GM12878 (cell line): ENCODE data around the gene FPGS. TPM values are rescaled to one million over a fixed set of nuclear protein-coding genes. Genes with fewer than 3 reads are reported as not detected.

ENCODE experiments used
- ATAC-seq: fragments of 200-7000 bp; cut with Tn5 transposase; 3 replicates; pipeline ENCODE4 v1.9.1; 2020; ENCODE audit warnings: mild to moderate bottlenecking, moderate library complexity
- BruUV-seq: library from RNA; stranded (reverse); fragments of 400-500 nt; replicated peaks from 2 replicates; lab custom pipeline; 2021; lab: Mats Ljungman, UMichigan
- CTCF ChIA-PET: fragments of 300-600 bp; sonication (Branson Sonifier 250); formaldehyde crosslinking; extraction: SDS; loops from one replicate; lab custom pipeline; 2021; ENCODE audit warnings: inconsistent platforms; lab: Yijun Ruan, JAX
- POLR2A ChIA-PET: fragments of 350-600 bp; formaldehyde crosslinking; extraction: SDS; loops from one replicate; lab custom pipeline; 2021; ENCODE audit warnings: inconsistent platforms; lab: Charles Lee
- RAD21 ChIA-PET: fragments of 300-600 bp; sonication (Branson Sonifier 250); formaldehyde crosslinking; loops from one replicate; lab custom pipeline; 2023; ENCODE audit warnings: antibody characterized with exemption; ENCODE audit not compliant: unreplicated experiment; lab: Charles Lee
- SMC1A ChIA-PET: fragments of 300-600 bp; sonication (Branson Sonifier 250); formaldehyde crosslinking; loops from one replicate; lab custom pipeline; 2023; ENCODE audit not compliant: unreplicated experiment, uncharacterized antibody; lab: Charles Lee
- DNase-seq: peaks from one replicate; pipeline ENCODE4 v3.0.0-alpha.2; 2011; ENCODE audit warnings: low read depth, low spot score
- FAIRE-seq: peaks from 3 replicates; lab custom pipeline; 2011; peaks lifted over from hg19 to GRCh38; lab: Jason Lieb, UNC
- H2AFZ ChIP-seq: 2 replicates; pipeline ENCODE4 v1.6.0; 2011; ENCODE audit warnings: low read depth, low read length, control low read depth; ENCODE audit not compliant: control insufficient read depth
- H3K27ac ChIP-seq: 2 replicates; pipeline ENCODE4 v1.5.1; 2011; ENCODE audit warnings: control low read depth; ENCODE audit not compliant: control insufficient read depth, insufficient read depth
- H3K27me3 ChIP-seq, 2 experiments: replicated peaks in 1 of 2; 2 replicates each; pipeline versions ENCODE4 v1.6.0 to v1.6.1; 2011; ENCODE audit warnings: low read length in 1 of 2; ENCODE audit not compliant: control insufficient read depth in 2 of 2, insufficient read depth in 2 of 2
- H3K36me3 ChIP-seq, 2 experiments: 2 replicates each; pipeline ENCODE4 v1.5.1; 2011; ENCODE audit warnings: low read length in 1 of 2; ENCODE audit not compliant: control insufficient read depth in 2 of 2, insufficient read depth in 2 of 2
- H3K4me1 ChIP-seq: 2 replicates; pipeline ENCODE4 v1.6.1; 2011; ENCODE audit warnings: mild to moderate bottlenecking, low read length, moderate library complexity, mixed read lengths; ENCODE audit not compliant: control insufficient read depth, insufficient read depth
- H3K4me2 ChIP-seq: 2 replicates; pipeline ENCODE4 v1.6.0; 2011; ENCODE audit warnings: control low read depth; ENCODE audit not compliant: control insufficient read depth, insufficient read depth
- H3K4me3 ChIP-seq: fragments of 200-600 bp; sonication (generic); 2 replicates; pipeline ENCODE4 v1.5.1; 2016
- H3K79me2 ChIP-seq: 2 replicates; pipeline ENCODE4 v1.6.0; 2011; ENCODE audit warnings: low read length; ENCODE audit not compliant: control insufficient read depth, insufficient read depth
- H3K9ac ChIP-seq: 2 replicates; pipeline ENCODE4 v1.8.0; 2011; ENCODE audit warnings: low read length, control low read depth, mixed read lengths; ENCODE audit not compliant: control insufficient read depth, insufficient read depth
- H3K9me3 ChIP-seq: replicated peaks from 3 replicates; pipeline ENCODE4 v1.5.1; 2011; ENCODE audit warnings: mild to moderate bottlenecking, low read length; ENCODE audit not compliant: control insufficient read depth, insufficient read depth
- H4K20me1 ChIP-seq: 2 replicates; pipeline ENCODE4 v1.6.0; 2011; ENCODE audit not compliant: control insufficient read depth, insufficient read depth
- BHLHE40 ChIP-seq, 2 experiments: fragments of 450-650 bp in 1 of 2; IDR thresholded peaks; 2 replicates each; pipeline ENCODE4 v1.6.1; 2011 to 2017; ENCODE audit warnings: low read depth in 2 of 2, borderline replicate concordance in 1 of 2, improper control_type of control experiment in 1 of 2, low read length in 1 of 2, mild to moderate bottlenecking in 1 of 2
- BRCA1 ChIP-seq: IDR thresholded peaks from 2 replicates; pipeline ENCODE4 v1.6.1; 2011; ENCODE audit warnings: low read depth, low read length, improper control_type of control experiment
- CBFB ChIP-seq: IDR thresholded peaks from 2 replicates; pipeline ENCODE4 v1.6.1; 2016; ENCODE audit warnings: antibody characterized with exemption, low read depth
- CHD4 ChIP-seq: fragments of 200-600 bp; sonication (generic); IDR thresholded peaks from 2 replicates; pipeline ENCODE4 v1.6.1; 2016; ENCODE audit warnings: mild to moderate bottlenecking
- EGR1 ChIP-seq, 2 experiments: IDR thresholded peaks; 1 replicate in 1 of 2; 2 replicates in 1 of 2; pipeline ENCODE4 v1.6.1; 2011 to 2012; ENCODE audit warnings: low read depth in 2 of 2, low read length in 2 of 2, borderline replicate concordance in 1 of 2, mild to moderate bottlenecking in 1 of 2, moderate library complexity in 1 of 2
- IKZF1 ChIP-seq: fragments of 450-650 bp; conservative IDR thresholded peaks from 2 replicates; pipeline ENCODE4 v1.6.1; 2017; ENCODE audit warnings: antibody characterized with exemption, mild to moderate bottlenecking
- IKZF2 ChIP-seq, 2 experiments: fragments of 450-650 bp; IDR thresholded peaks; 2 replicates each; pipeline ENCODE4 v1.6.1; 2017; ENCODE audit warnings: mild to moderate bottlenecking in 2 of 2, moderate library complexity in 2 of 2
- IRF3 ChIP-seq: fragments of 450-650 bp; IDR thresholded peaks from 2 replicates; pipeline ENCODE4 v1.6.1; 2014; ENCODE audit warnings: mild to moderate bottlenecking
- KAT2A ChIP-seq: conservative IDR thresholded peaks from 2 replicates; pipeline ENCODE4 v1.6.1; 2011; ENCODE audit warnings: low read depth, low read length; ENCODE audit not compliant: control insufficient read depth
- MTA2 ChIP-seq: fragments of 450-650 bp; IDR thresholded peaks from 2 replicates; pipeline ENCODE4 v1.6.1; 2016; ENCODE audit warnings: low read depth, mild to moderate bottlenecking, moderate library complexity
- NFYB ChIP-seq: IDR thresholded peaks from 2 replicates; pipeline ENCODE4 v1.6.1; 2011; ENCODE audit warnings: low read depth, mild to moderate bottlenecking, low read length, improper control_type of control experiment, moderate library complexity; ENCODE audit not compliant: insufficient read depth
- PML ChIP-seq: IDR thresholded peaks from 2 replicates; pipeline ENCODE4 v1.6.1; 2012; ENCODE audit warnings: low read length, inconsistent platforms
- POLR2A ChIP-seq: IDR thresholded peaks from 2 replicates; pipeline ENCODE4 v1.6.1; 2011; ENCODE audit warnings: low read depth, mild to moderate bottlenecking, low read length
- PRDM15 ChIP-seq: fragments of 450-650 bp; formaldehyde crosslinking; IDR thresholded peaks from 2 replicates; pipeline ENCODE4 v1.4.0; 2020; ENCODE audit warnings: mild to moderate bottlenecking, moderate library complexity
- ZNF24 ChIP-seq: fragments of 450-650 bp; IDR thresholded peaks from 2 replicates; pipeline ENCODE4 v1.6.1; 2017; ENCODE audit warnings: antibody characterized with exemption, mild to moderate bottlenecking
- WGBS: methylation state at CpG from one replicate; pipeline ENCODE4 v1.1.6; 2016; ENCODE audit warnings: low lambda C conversion rate; ENCODE audit not compliant: insufficient replicate concordance, insufficient coverage; ENCODE audit errors: missing lambda C conversion rate; 5-methylcytosine and 5-hydroxymethylcytosine counted together
- in situ Hi-C: fragments of 300-500 bp; cut with MboI; formaldehyde crosslinking; loops from 9 replicates; pipeline ENCODE4 v1.14.3; 2018; ENCODE audit warnings: mixed read lengths
- intact Hi-C: fragments of 100-400 bp; cut with micrococcal nuclease; formaldehyde crosslinking; loops from one replicate; pipeline ENCODE4 v1.14.2; 2022; ENCODE audit not compliant: unreplicated experiment
- polyA plus RNA-seq, 11 experiments: library from polyadenylated mRNA; depleted of rRNA in 4 of 11; unstranded in 6 of 11; stranded (reverse) in 5 of 11; fragments of >200 nt; fragmentation: Nextera tagmentation in 4 of 11; fragmentation: Illumina TruSeq in 1 of 11; extraction: Ambion mirVana in 4 of 11; extraction: Trizol in 1 of 11; gene quantifications; 1 replicate in 1 of 11; 2 replicates in 10 of 11; pipeline versions ENCODE4 v1.2.1 to v1.2.3, GENCODE V29; 2011 to 2016; ENCODE audit warnings: inconsistent platforms in 2 of 11, missing spikeins in 2 of 11, low read depth in 1 of 11
- total RNA-seq, 4 experiments: library from RNA; depleted of rRNA in 3 of 4; stranded (reverse); fragments of >200 nt in 3 of 4; fragmentation: Illumina TruSeq in 1 of 4; extraction: Trizol in 1 of 4; gene quantifications; 2 replicates each; pipeline versions ENCODE4 v1.2.1 to v1.2.3, GENCODE V29; 2013 to 2021

The FPGS gene
- total and polyA plus RNA-seq, 10 of the 15 experiments (the other 5 are each of a cell fraction or from before 2014, with no cell fraction given) = 1.2 to 127 (median 80.4) TPM

- TF ChIP-seq KAT2A (no peak), BHLHE40 (IDR thresholded peaks at IDR 0.05; ENCODE audit: borderline replicate concordance in 1 of 2, low read depth in 2 of 2, low read length in 1 of 2) (no peak)
These were observed 6.4 kb upstream of the FPGS start (continued) for GRCh38 chr9:127796225-127796813.

- ChIA-PET POLR2A (interaction anchor here (0.6 to 1.7 kb wide), 5 partner anchors 9 to 121 kb away, joined by 3 to 5 read pairs (median 4); no protein-coding TSS in a partner anchor), RAD21 (interaction anchor here (0.6 kb wide), 2 partner anchors 12 to 123 kb away, joined by 3 to 5 read pairs; no protein-coding TSS in a partner anchor), CTCF (interaction anchor here (0.6 to 1.8 kb wide), 4 partner anchors 12 to 73 kb away, joined by 4 to 7 read pairs (median 6); partner anchors contain the start of gene TOR2A), SMC1A (interaction anchor here (1.1 to 1.2 kb wide), 2 partner anchors 35 to 108 kb away, joined by 3 read pairs; no protein-coding TSS in a partner anchor)
- DNase-seq (no peak), FAIRE-seq (no peak), ATAC-seq (peak; percentile 51)
- Histone ChIP-seq H3K27me3 (no peaks in the 10 kb centered on the region), H3K4me3 (no peak overlapping the region), H3K27ac (no peak overlapping the region; the same call in none of the 2 replicates), H3K4me1 (peaks cover 23% of the 10 kb centered on the region), H3K4me2 (peak overlapping the region; percentile 36), H3K79me2 (no peaks in the 10 kb centered on the region), H3K36me3 (peaks cover 5% of the 10 kb centered on the region in 2 experiments; a peak in 2 of 4 replicates), H3K9ac (peak overlapping the region; percentile 8; the same call in 1 of the 2 replicates), H2AFZ (no peak overlapping the region; the same call in 1 of the 2 replicates), H4K20me1 (no peaks in the 10 kb centered on the region), H3K9me3 (no peaks in the 10 kb centered on the region)
- BruUV-seq = no TSS peak
- in situ Hi-C loops = no loop called here
- WGBS = 2% methylated on average over 8 of the region's 11 CpGs
- intact Hi-C loops = no loop called here
- TF ChIP-seq POLR2A (no peak), CBFB (peak; percentile 11; the same call in 1 of the 2 replicates), BHLHE40 (IDR thresholded peaks at IDR 0.05; ENCODE audit: borderline replicate concordance in 1 of 2, low read depth in 2 of 2, low read length in 1 of 2) (peak in 1 of 2 experiments; percentile 31; a peak in 1 of 4 replicates), PRDM15 (CRISPR knock-in tag) (no peak), IKZF1 (peak; percentile 80), IKZF2 (IDR thresholded peaks at IDR 0.05) (peak; percentile 74 to 83), MTA2 (no peak), ZNF24 (peak; percentile 49), IRF3 (no peak), EGR1 (IDR thresholded peaks at IDR 0.05; ENCODE audit: borderline replicate concordance in 1 of 2, low read depth in 2 of 2, low read length in 2 of 2) (0 out of 3 replicates have a peak, but pooled peaks of 1 of the 2 experiments have one; percentile 2), BRCA1 (no peak), CHD4 (no peak), PML (no peak), NFYB (no peak)
These were observed 5.8 kb upstream of the FPGS start for GRCh38 chr9:127796852-127797370.
